GM13977 (cell line): Measurements from ENCODE around the gene MAB21L3.

Source experiments
- DNase-seq: peaks from one replicate; pipeline ENCODE4 v3.0.0; 2012; ENCODE audit warnings: low spot score
- in situ Hi-C: fragments of 300-500 bp; cut with MboI; formaldehyde crosslinking; loops from one replicate; pipeline ENCODE4 v1.12.0; 2022; ENCODE audit warnings: low sequenced_read_pairs, low pct_unique_long_range_greater_than_20kb, mixed read lengths, inconsistent platforms; ENCODE audit not compliant: unreplicated experiment
- TF ChIP-seq, protein P1 (sequence below): IDR thresholded peaks from 2 replicates; pipeline ENCODE4 v1.5.1; 2012; ENCODE audit warnings: mild to moderate bottlenecking, control low read depth; ENCODE audit not compliant: insufficient read depth; ENCODE audit errors: extremely low read depth, missing control alignments

MAB21L3 gene

GRCh38 chr1:116178837-116179236 lies 67.6 kb downstream of the MAB21L3 start:
- in situ Hi-C loops, result no loop called here
- TF ChIP-seq, protein P1, sequence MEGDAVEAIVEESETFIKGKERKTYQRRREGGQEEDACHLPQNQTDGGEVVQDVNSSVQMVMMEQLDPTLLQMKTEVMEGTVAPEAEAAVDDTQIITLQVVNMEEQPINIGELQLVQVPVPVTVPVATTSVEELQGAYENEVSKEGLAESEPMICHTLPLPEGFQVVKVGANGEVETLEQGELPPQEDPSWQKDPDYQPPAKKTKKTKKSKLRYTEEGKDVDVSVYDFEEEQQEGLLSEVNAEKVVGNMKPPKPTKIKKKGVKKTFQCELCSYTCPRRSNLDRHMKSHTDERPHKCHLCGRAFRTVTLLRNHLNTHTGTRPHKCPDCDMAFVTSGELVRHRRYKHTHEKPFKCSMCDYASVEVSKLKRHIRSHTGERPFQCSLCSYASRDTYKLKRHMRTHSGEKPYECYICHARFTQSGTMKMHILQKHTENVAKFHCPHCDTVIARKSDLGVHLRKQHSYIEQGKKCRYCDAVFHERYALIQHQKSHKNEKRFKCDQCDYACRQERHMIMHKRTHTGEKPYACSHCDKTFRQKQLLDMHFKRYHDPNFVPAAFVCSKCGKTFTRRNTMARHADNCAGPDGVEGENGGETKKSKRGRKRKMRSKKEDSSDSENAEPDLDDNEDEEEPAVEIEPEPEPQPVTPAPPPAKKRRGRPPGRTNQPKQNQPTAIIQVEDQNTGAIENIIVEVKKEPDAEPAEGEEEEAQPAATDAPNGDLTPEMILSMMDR, result no peak
- DNase-seq, result no peak

- in situ Hi-C loops, result no loop called here
- TF ChIP-seq, protein P1, result no peak
- DNase-seq, result no peak
Measured at GRCh38 chr1:116179419-116179818, 68.2 kb downstream of the MAB21L3 start.

DNA sequence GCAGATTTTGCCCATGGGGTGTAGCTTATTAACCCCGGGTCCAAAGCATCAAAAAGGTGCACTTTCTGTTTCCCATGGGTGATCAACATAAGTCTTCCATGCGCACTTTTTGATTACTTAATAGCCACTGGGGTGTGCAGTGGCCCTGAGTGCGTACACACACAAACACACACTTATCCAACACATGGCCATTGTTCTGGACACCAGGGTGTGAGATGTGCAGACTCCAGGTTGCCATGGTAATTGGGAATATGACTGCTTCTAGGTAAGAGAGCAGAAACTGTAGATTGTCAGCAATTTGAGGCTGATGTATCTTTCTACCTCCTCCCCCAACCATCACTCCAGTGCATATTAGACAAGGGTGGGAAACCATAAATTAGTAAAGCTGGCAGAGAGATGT lies 68.8 kb downstream of the MAB21L3 start:
- DNase-seq, result no peak
- TF ChIP-seq, protein P1, result no peak
- in situ Hi-C loops, result no loop called here

DNA sequence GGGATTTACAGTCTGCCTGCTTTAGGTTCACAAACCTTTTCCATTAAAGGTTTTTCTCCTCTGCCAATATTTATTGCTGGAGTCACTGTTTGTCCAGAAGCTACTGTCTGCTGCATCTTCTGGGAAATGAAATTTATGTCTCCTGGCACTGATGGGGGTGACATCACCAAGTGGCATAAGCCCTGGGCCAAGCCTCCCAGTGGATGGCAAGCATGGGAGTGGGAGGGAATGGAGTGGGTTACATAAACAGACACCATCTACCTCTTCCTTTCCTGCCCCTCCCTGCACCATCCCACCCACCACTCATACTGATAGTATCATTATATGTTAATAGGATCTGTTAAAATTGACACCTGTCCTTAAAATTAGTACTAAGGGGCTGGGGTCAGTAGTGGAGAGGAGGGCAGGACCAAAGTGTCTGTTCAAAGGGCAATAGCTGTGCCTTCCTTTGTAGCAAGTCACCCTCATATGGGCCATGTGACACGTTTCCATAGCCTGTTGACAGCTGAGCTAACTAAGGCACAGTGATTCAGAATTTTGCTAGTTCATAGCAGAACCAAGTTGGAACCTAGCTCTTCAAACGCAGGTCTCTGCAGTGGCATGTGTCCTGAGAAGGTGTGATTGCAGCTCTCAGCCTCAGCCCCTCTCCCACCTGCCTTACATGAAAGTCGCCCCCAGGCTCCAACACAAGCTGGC lies 71.0 kb downstream of the MAB21L3 start:
- DNase-seq, result no peak
- TF ChIP-seq, protein P1, result no peak
- in situ Hi-C loops, result no loop called here
